ENCODE data around the gene TAF1B.
A peak's percentile ranks its signal among the peaks of the same experiment; 100 is the strongest.

The TAF1B gene

GRCh38 chr2:9838391-9838790 lies 4.9 kb upstream of the TAF1B start:
- no peak for DNase-seq (ENCODE audit: extremely low spot score)
- TF ChIP-seq, protein P1, sequence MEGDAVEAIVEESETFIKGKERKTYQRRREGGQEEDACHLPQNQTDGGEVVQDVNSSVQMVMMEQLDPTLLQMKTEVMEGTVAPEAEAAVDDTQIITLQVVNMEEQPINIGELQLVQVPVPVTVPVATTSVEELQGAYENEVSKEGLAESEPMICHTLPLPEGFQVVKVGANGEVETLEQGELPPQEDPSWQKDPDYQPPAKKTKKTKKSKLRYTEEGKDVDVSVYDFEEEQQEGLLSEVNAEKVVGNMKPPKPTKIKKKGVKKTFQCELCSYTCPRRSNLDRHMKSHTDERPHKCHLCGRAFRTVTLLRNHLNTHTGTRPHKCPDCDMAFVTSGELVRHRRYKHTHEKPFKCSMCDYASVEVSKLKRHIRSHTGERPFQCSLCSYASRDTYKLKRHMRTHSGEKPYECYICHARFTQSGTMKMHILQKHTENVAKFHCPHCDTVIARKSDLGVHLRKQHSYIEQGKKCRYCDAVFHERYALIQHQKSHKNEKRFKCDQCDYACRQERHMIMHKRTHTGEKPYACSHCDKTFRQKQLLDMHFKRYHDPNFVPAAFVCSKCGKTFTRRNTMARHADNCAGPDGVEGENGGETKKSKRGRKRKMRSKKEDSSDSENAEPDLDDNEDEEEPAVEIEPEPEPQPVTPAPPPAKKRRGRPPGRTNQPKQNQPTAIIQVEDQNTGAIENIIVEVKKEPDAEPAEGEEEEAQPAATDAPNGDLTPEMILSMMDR (IDR thresholded peaks at IDR 0.05; ENCODE audit: control extremely low read depth, extremely low read depth, low read depth, missing control alignments) = no peak
- ChIA-PET POLR2A (no interaction called here), CTCF (interaction anchor here (0.6 to 2.9 kb wide), 4 partner anchors 25 to 234 kb away, joined by 3 to 10 read pairs (median 3); no protein-coding TSS in a partner anchor)

DNA sequence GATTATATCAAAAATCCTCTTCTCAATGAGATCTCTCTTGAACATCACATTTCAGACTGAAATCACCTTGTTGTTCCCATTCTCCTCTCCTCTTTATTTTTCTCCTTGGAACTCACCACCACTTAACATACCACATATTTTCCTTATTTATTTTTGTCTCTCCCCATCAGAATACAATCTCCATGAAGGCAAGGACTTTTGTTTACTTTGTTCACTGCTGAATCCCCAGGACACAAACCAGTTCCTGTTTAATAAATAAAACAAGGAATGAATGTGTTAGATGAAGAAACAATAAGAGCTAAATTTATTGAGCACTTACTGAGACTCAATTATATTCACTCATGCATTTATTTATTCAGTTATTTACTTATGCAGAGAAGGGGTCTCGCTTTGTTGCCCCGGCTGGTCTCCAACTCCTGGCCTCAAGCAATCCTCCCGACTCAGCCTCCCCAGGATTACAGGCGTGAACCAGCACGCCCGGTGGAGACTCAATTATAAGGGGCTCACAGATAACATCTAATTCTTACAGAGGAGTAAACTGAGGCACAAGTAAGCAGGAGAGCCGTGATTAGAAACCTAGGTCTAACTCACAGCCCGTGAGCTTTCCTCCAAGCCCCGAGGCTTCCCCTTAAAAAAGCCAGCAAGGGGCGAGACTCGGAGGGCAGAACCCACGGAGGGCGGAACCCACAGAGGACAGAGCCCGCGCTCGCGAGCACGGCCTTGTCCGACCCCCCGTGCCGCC lies 616 bp upstream of the TAF1B start:
- CTCF ChIA-PET = interaction anchor here (0.8 to 4.1 kb wide), 12 partner anchors 9 to 230 kb away, joined by 3 to 39 read pairs (median 5); no protein-coding TSS in a partner anchor
- POLR2A ChIA-PET = no interaction called here
- TF ChIP-seq, protein P1 (IDR thresholded peaks at IDR 0.05; ENCODE audit: control extremely low read depth, extremely low read depth, low read depth, missing control alignments) = no peak
- DNase-seq (ENCODE audit: extremely low spot score) = no peak

- TF ChIP-seq, protein P1 (IDR thresholded peaks at IDR 0.05; ENCODE audit: control extremely low read depth, extremely low read depth, low read depth, missing control alignments) = no peak
- DNase-seq (ENCODE audit: extremely low spot score) = no peak
- CTCF ChIA-PET = interaction anchor here (0.8 to 4.1 kb wide), 11 partner anchors 10 to 281 kb away, joined by 3 to 39 read pairs (median 5); no protein-coding TSS in a partner anchor
- POLR2A ChIA-PET = interaction anchor here (1.3 kb wide), 1 partner anchor 198 kb away, joined by 3 read pairs; no protein-coding TSS in a partner anchor
Measured at GRCh38 chr2:9844036-9844483, 786 bp downstream of the TAF1B start.

- peak; percentile 50 for DNase-seq (ENCODE audit: extremely low spot score)
- ChIA-PET CTCF (interaction anchor here (1.6 to 4.1 kb wide), 5 partner anchors 10 to 228 kb away, joined by 5 to 39 read pairs (median 8); no protein-coding TSS in a partner anchor), POLR2A (interaction anchor here (1.3 kb wide), 1 partner anchor 198 kb away, joined by 3 read pairs; no protein-coding TSS in a partner anchor)
- TF ChIP-seq, protein P1 (IDR thresholded peaks at IDR 0.05; ENCODE audit: control extremely low read depth, extremely low read depth, low read depth, missing control alignments) = no peak
Measured at GRCh38 chr2:9844576-9844975, 1.3 kb downstream of the TAF1B start.

DNA sequence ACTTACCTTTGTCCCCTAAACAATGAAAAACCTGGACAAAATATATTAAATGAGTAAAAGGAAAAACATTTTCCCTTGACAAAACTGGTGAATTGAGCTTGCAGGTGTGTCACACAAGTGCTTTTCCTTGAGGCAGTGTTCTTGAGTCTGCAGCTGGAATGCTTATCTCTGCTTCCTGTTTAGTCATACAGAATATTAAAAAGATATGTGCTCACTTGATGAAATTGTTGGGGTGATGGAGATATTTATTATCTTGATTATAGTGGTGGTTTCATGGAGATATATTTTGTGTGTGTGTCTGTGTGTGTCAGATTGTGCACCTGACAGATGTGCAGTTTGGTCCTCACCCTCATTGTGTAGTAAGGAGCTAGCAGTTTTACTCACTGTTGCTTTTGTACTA lies 3.3 kb downstream of the TAF1B start:
- ChIA-PET CTCF (interaction anchor here (0.6 to 1.2 kb wide), 2 partner anchors 47 to 138 kb away, joined by 3 to 4 read pairs; no protein-coding TSS in a partner anchor), POLR2A (no interaction called here)
- TF ChIP-seq, protein P1 (IDR thresholded peaks at IDR 0.05; ENCODE audit: control extremely low read depth, extremely low read depth, low read depth, missing control alignments) = no peak
- DNase-seq (ENCODE audit: extremely low spot score) = no peak

- DNase-seq (ENCODE audit: extremely low spot score) = no peak
- POLR2A ChIA-PET = no interaction called here
- CTCF ChIA-PET = interaction anchor here (0.6 to 1.2 kb wide), 4 partner anchors 32 to 137 kb away, joined by 3 to 4 read pairs (median 4); no protein-coding TSS in a partner anchor
- TF ChIP-seq, protein P1 (IDR thresholded peaks at IDR 0.05; ENCODE audit: control extremely low read depth, extremely low read depth, low read depth, missing control alignments) = no peak
Measured at GRCh38 chr2:9847140-9847539, 3.9 kb downstream of the TAF1B start.
